GM19351 (cell line): Measurements from ENCODE around the gene NBPF11.
"Not testable (repeated sequence)": the region's sequence is repeated elsewhere in the genome, so short reads cannot be mapped to it uniquely, and the experiment has no call there.

Source experiments
- ATAC-seq: cut with Tn5 transposase; IDR thresholded peaks from one replicate; pipeline ENCODE4 v1.9.1; 2021; ENCODE audit warnings: mild to moderate bottlenecking, moderate library complexity; ENCODE audit not compliant: unreplicated experiment

NBPF11 gene

GRCh38 chr1:148151371-148151819 lies 686 bp downstream of the NBPF11 start:
- ATAC-seq, result not testable (repeated sequence)

- ATAC-seq, result not testable (repeated sequence)
Measured at GRCh38 chr1:148150945-148151344, 1.1 kb downstream of the NBPF11 start.

GRCh38 chr1:148150014-148150413 lies 2.1 kb downstream of the NBPF11 start:
- not testable (repeated sequence) for ATAC-seq

- ATAC-seq, result not testable (repeated sequence)
Measured at GRCh38 chr1:148149050-148149815, 2.8 kb downstream of the NBPF11 start.

GRCh38 chr1:148147052-148147838 lies 4.8 kb downstream of the NBPF11 start:
- not testable (repeated sequence) for ATAC-seq

- ATAC-seq, result not testable (repeated sequence)
Measured at GRCh38 chr1:148146191-148146997, 5.7 kb downstream of the NBPF11 start.

- ATAC-seq, result not testable (repeated sequence)
Measured at GRCh38 chr1:148143223-148143622, 8.9 kb downstream of the NBPF11 start.

GRCh38 chr1:148141936-148142335 lies 10.1 kb downstream of the NBPF11 start:
- not testable (repeated sequence) for ATAC-seq

- not testable (repeated sequence) for ATAC-seq
Measured at GRCh38 chr1:148138606-148139005, 13.5 kb downstream of the NBPF11 start.

- ATAC-seq, result not testable (repeated sequence)
Measured at GRCh38 chr1:148122341-148122740, 29.7 kb downstream of the NBPF11 start.

- not testable (repeated sequence) for ATAC-seq
Measured at GRCh38 chr1:148120395-148120794, 31.7 kb downstream of the NBPF11 start.

- ATAC-seq, result not testable (repeated sequence)
Measured at GRCh38 chr1:148095732-148096131, 56.3 kb downstream of the NBPF11 start.

GRCh38 chr1:148086196-148086595 lies 65.9 kb downstream of the NBPF11 start:
- ATAC-seq, result not testable (repeated sequence)

- not testable (repeated sequence) for ATAC-seq
Measured at GRCh38 chr1:148081205-148081604, 70.9 kb downstream of the NBPF11 start.

- ATAC-seq, result peak; percentile 62
Measured at GRCh38 chr1:148078632-148079519, 73.2 kb downstream of the NBPF11 start.

GRCh38 chr1:148078090-148078489 lies 74.0 kb downstream of the NBPF11 start:
- not testable (repeated sequence) for ATAC-seq

GRCh38 chr1:148077458-148077857 lies 74.6 kb downstream of the NBPF11 start:
- not testable (repeated sequence) for ATAC-seq

GRCh38 chr1:148073392-148073791 lies 78.7 kb downstream of the NBPF11 start:
- ATAC-seq, result not testable (repeated sequence)

- ATAC-seq, result not testable (repeated sequence)
Measured at GRCh38 chr1:148068606-148069005, 83.5 kb downstream of the NBPF11 start.

GRCh38 chr1:148068201-148068600 lies 83.9 kb downstream of the NBPF11 start:
- ATAC-seq, result not testable (repeated sequence)
